Measurements from ENCODE around the gene LYZ.

The LYZ gene

GRCh38 chr12:69389831-69390230 is 41.6 kb downstream of the LYZ start:
- DNase-seq, result no peak

- no peak for DNase-seq
Measured at GRCh38 chr12:69392179-69392928, 44.2 kb downstream of the LYZ start.

GRCh38 chr12:69396041-69396440 is 47.9 kb downstream of the LYZ start:
- no peak for DNase-seq

- no peak for DNase-seq
Measured at GRCh38 chr12:69396963-69397362, 48.8 kb downstream of the LYZ start.

- DNase-seq, result no peak
Measured at GRCh38 chr12:69397978-69398377, 49.8 kb downstream of the LYZ start.

- DNase-seq, result no peak
Measured at GRCh38 chr12:69401940-69402339, 53.8 kb downstream of the LYZ start.

Data from NCI-H2081 (cell line).